H1 (cell line): ENCODE data around the gene TMEM222. TPM values are rescaled to one million over a fixed set of nuclear protein-coding genes. Genes with fewer than 3 reads are reported as not detected.

ENCODE experiments used
- CTCF ChIA-PET: fragments of 300-600 bp; sonication (Branson Sonifier 250); formaldehyde crosslinking; loops from one replicate; lab custom pipeline; 2021; ENCODE audit not compliant: partially characterized antibody; lab: Charles Lee
- POLR2A ChIA-PET: fragments of 300-600 bp; sonication (Branson Sonifier 250); formaldehyde crosslinking; loops from one replicate; lab custom pipeline; 2021; ENCODE audit warnings: inconsistent platforms; ENCODE audit not compliant: partially characterized antibody; lab: Charles Lee
- DNase-seq, 2 experiments: peaks; one replicate each; pipeline versions ENCODE4 v3.0.0 to v3.0.0-alpha.2; 2010 to 2022; ENCODE audit warnings: low spot score in 2 of 2, low read depth in 1 of 2, mixed read lengths in 1 of 2
- FAIRE-seq: peaks from 2 replicates; lab custom pipeline; 2011; peaks lifted over from hg19 to GRCh38; lab: Jason Lieb, UNC
- H2AFZ ChIP-seq: 2 replicates; pipeline ENCODE4 v1.8.1; 2012; ENCODE audit warnings: low read length, inconsistent platforms
- H2AK5ac ChIP-seq: 2 replicates; pipeline ENCODE4 v1.6.1; 2013; ENCODE audit warnings: low read depth, low read length
- H2BK120ac ChIP-seq: replicated peaks from 2 replicates; pipeline ENCODE3; 2013; ENCODE audit warnings: low read depth, low read length, inconsistent platforms
- H2BK12ac ChIP-seq: 2 replicates; pipeline ENCODE4 v1.6.1; 2013; ENCODE audit warnings: low read depth, low read length
- H2BK15ac ChIP-seq: 2 replicates; pipeline ENCODE4 v1.6.1; 2013; ENCODE audit warnings: low read length
- H2BK20ac ChIP-seq: 2 replicates; pipeline ENCODE4 v1.6.1; 2013; ENCODE audit warnings: low read length
- H2BK5ac ChIP-seq: 2 replicates; pipeline ENCODE4 v1.6.1; 2013; ENCODE audit warnings: low read depth, low read length
- H3K14ac ChIP-seq: 2 replicates; pipeline ENCODE4 v1.6.1; 2013; ENCODE audit warnings: inconsistent platforms; ENCODE audit not compliant: insufficient read length
- H3K18ac ChIP-seq: 2 replicates; pipeline ENCODE4 v1.6.1; 2013; ENCODE audit warnings: low read length; ENCODE audit errors: extremely low read depth
- H3K23ac ChIP-seq: 2 replicates; pipeline ENCODE4 v1.6.1; 2013; ENCODE audit warnings: inconsistent platforms; ENCODE audit not compliant: insufficient read length
- H3K23me2 ChIP-seq: 2 replicates; pipeline ENCODE4 v1.6.1; 2013; ENCODE audit warnings: low read depth, low read length
- H3K27ac ChIP-seq: 2 replicates; pipeline ENCODE4 v1.6.1; 2011; ENCODE audit warnings: low read depth, low read length, inconsistent platforms
- H3K27me3 ChIP-seq, 4 experiments: replicated peaks in 1 of 4; 1 replicate in 1 of 4; 2 replicates in 3 of 4; pipeline versions ENCODE4 v1.6.1 to v1.8.1; 2011 to 2013; ENCODE audit warnings: low read length in 3 of 4, mild to moderate bottlenecking in 3 of 4, inconsistent platforms in 2 of 4, mixed read lengths in 2 of 4, moderate library complexity in 1 of 4; ENCODE audit not compliant: control insufficient read depth in 3 of 4, insufficient read depth in 3 of 4; ENCODE audit errors: extremely low read depth in 1 of 4
- H3K36me3 ChIP-seq, 4 experiments: 2 replicates each; pipeline versions ENCODE4 v1.6.1 to v1.8.1; 2011 to 2013; ENCODE audit warnings: mild to moderate bottlenecking in 4 of 4, low read length in 3 of 4, moderate library complexity in 2 of 4, control low read depth in 1 of 4, inconsistent platforms in 1 of 4; ENCODE audit not compliant: insufficient read depth in 4 of 4, control insufficient read depth in 2 of 4
- H3K4ac ChIP-seq: replicated peaks from 2 replicates; pipeline ENCODE3; 2013; ENCODE audit warnings: low read length, low read depth, mixed read lengths, inconsistent platforms; ENCODE audit not compliant: insufficient read length
- H3K4me1 ChIP-seq, 4 experiments: replicated peaks in 1 of 4; 1 replicate in 1 of 4; 2 replicates in 3 of 4; pipeline versions ENCODE4 v1.6.1 to v1.8.1; 2011 to 2013; ENCODE audit warnings: low read length in 3 of 4, inconsistent platforms in 2 of 4, mixed read lengths in 1 of 4; ENCODE audit not compliant: insufficient read depth in 4 of 4, control insufficient read depth in 3 of 4
- H3K4me2 ChIP-seq, 2 experiments: 2 replicates each; pipeline versions ENCODE4 v1.6.1 to v1.8.1; 2011 to 2013; ENCODE audit warnings: low read depth in 2 of 2, low read length in 2 of 2, control low read depth in 1 of 2, inconsistent platforms in 1 of 2, mild to moderate bottlenecking in 1 of 2; ENCODE audit not compliant: insufficient read depth in 1 of 2
- H3K4me3 ChIP-seq, 4 experiments: fragments of 200-600, 300-600 bp in 1 of 4; sonication (generic), shearing (Covaris generic), sonication (Bioruptor Twin) in 1 of 4; 2 replicates each; pipeline versions ENCODE4 v1.5.1 to v1.8.1; 2011 to 2016; ENCODE audit warnings: low read length in 4 of 4, low read depth in 3 of 4, control low read depth in 2 of 4, inconsistent platforms in 2 of 4, mild to moderate bottlenecking in 2 of 4, mixed read lengths in 1 of 4, moderate library complexity in 1 of 4; ENCODE audit not compliant: insufficient read depth in 2 of 4; ENCODE audit errors: extremely low read depth in 1 of 4
- H3K56ac ChIP-seq: replicated peaks from 2 replicates; pipeline ENCODE3; 2013; ENCODE audit warnings: low read depth, mild to moderate bottlenecking, mixed read lengths, low read length, inconsistent platforms; ENCODE audit not compliant: insufficient read length
- H3K79me1 ChIP-seq: 2 replicates; pipeline ENCODE4 v1.6.1; 2013; ENCODE audit warnings: low read depth, low read length, control low read depth
- H3K79me2 ChIP-seq, 2 experiments: 2 replicates each; pipeline versions ENCODE4 v1.6.1 to v1.8.1; 2012 to 2013; ENCODE audit warnings: low read length in 2 of 2, mild to moderate bottlenecking in 2 of 2, inconsistent platforms in 1 of 2; ENCODE audit not compliant: insufficient read depth in 2 of 2, control insufficient read depth in 1 of 2
- H3K9ac ChIP-seq, 4 experiments: replicated peaks in 1 of 4; 1 replicate in 1 of 4; 2 replicates in 3 of 4; pipeline versions ENCODE4 v1.6.1 to v1.8.1; 2011 to 2013; ENCODE audit warnings: low read depth in 3 of 4, low read length in 3 of 4, control low read depth in 2 of 4, mild to moderate bottlenecking in 2 of 4, moderate library complexity in 2 of 4, inconsistent platforms in 1 of 4; ENCODE audit errors: extremely low read depth in 1 of 4
- H3K9me3 ChIP-seq, 2 experiments: 2 replicates each; pipeline versions ENCODE4 v1.6.1 to v1.8.1; 2012 to 2013; ENCODE audit warnings: mild to moderate bottlenecking in 2 of 2, moderate library complexity in 2 of 2, control low read depth in 1 of 2, inconsistent platforms in 1 of 2, low read depth in 1 of 2, low read length in 1 of 2, mixed read lengths in 1 of 2; ENCODE audit not compliant: insufficient read depth in 2 of 2
- H4K20me1 ChIP-seq, 2 experiments: replicated peaks in 1 of 2; 2 replicates each; pipeline versions ENCODE3 to v1.8.1; 2011 to 2013; ENCODE audit warnings: inconsistent platforms in 2 of 2, low read length in 2 of 2, mild to moderate bottlenecking in 1 of 2; ENCODE audit not compliant: insufficient read depth in 2 of 2, control insufficient read depth in 1 of 2
- H4K5ac ChIP-seq: 2 replicates; pipeline ENCODE4 v1.6.1; 2013; ENCODE audit warnings: low read length, low read depth, mixed read lengths, inconsistent platforms; ENCODE audit not compliant: insufficient read length
- H4K8ac ChIP-seq: 2 replicates; pipeline ENCODE4 v1.8.0; 2013; ENCODE audit warnings: mild to moderate bottlenecking, moderate library complexity, low read length, inconsistent platforms; ENCODE audit not compliant: insufficient read depth; ENCODE audit errors: extremely low read depth
- H4K91ac ChIP-seq: replicated peaks from 2 replicates; pipeline ENCODE3; 2013; ENCODE audit warnings: low read length, mixed read lengths, inconsistent platforms; ENCODE audit not compliant: insufficient read length
- CBX8 ChIP-seq: fragments of 300-800, 300-1000 bp; sonication (generic); IDR thresholded peaks from 2 replicates; pipeline ENCODE4 v1.7.1; 2016; ENCODE audit warnings: low read depth, low read length, borderline replicate concordance
- KDM4A ChIP-seq: IDR thresholded peaks from one replicate; pipeline ENCODE4 v1.7.1; 2012; ENCODE audit warnings: low read depth, mild to moderate bottlenecking, moderate library complexity, low read length, inconsistent platforms; ENCODE audit not compliant: severe bottlenecking
- SAP30 ChIP-seq: fragments of 300-600 bp; sonication (generic); IDR thresholded peaks from 2 replicates; pipeline ENCODE4 v1.7.1; 2012; ENCODE audit warnings: low read length, moderate library complexity, mild to moderate bottlenecking, inconsistent platforms; ENCODE audit not compliant: insufficient read depth, insufficient replicate concordance
- SIN3A ChIP-seq, 2 experiments: IDR thresholded peaks in 1 of 2; conservative IDR thresholded peaks in 1 of 2; 2 replicates each; pipeline ENCODE4 v1.6.1; 2011 to 2012; ENCODE audit warnings: low read length in 2 of 2, improper control_type of control experiment in 1 of 2, low read depth in 1 of 2, mild to moderate bottlenecking in 1 of 2
- WGBS, 2 experiments: shearing (Covaris generic) in 1 of 2; methylation state at CpG; one replicate each; pipeline versions ENCODE4 v1.1.6 to v1.1.7; 2013 to 2015; ENCODE audit warnings: low lambda C conversion rate in 2 of 2, mixed read lengths in 2 of 2, inconsistent platforms in 1 of 2, low coverage in 1 of 2, missing lambda C conversion rate in 1 of 2; ENCODE audit not compliant: insufficient replicate concordance in 2 of 2, insufficient coverage in 1 of 2, insufficient read length in 1 of 2; ENCODE audit errors: extremely low coverage in 1 of 2, missing lambda C conversion rate in 1 of 2; 5-methylcytosine and 5-hydroxymethylcytosine counted together
- long read RNA-seq, 2 experiments: library from RNA in 1 of 2; library from capped mRNA in 1 of 2; stranded (forward); transcript quantifications; one replicate each; pipeline ENCODE4 v2.0.0, GENCODE V29; 2021; ENCODE audit warnings: inconsistent platforms in 1 of 2
- polyA minus RNA-seq, 3 experiments: library from RNA; depleted of rRNA, polyadenylated mRNA; stranded (reverse); fragments of >200 nt; gene quantifications; 1 replicate in 2 of 3; 2 replicates in 1 of 3; pipeline ENCODE4 v1.2.3, GENCODE V29; 2011
- polyA plus RNA-seq, 7 experiments: library from polyadenylated mRNA; depleted of rRNA in 3 of 7; stranded (reverse) in 5 of 7; unstranded in 2 of 7; fragments of >200 nt in 5 of 7; fragments of 200-250 nt in 2 of 7; gene quantifications; 1 replicate in 5 of 7; 2 replicates in 1 of 7; 4 replicates in 1 of 7; pipeline versions ENCODE4 v1.2.1 to v1.2.3, GENCODE V29; 2011 to 2013; ENCODE audit warnings: missing spikeins in 2 of 7, mixed read lengths in 2 of 7
- total RNA-seq: library from RNA; stranded (reverse); fragmentation: NEBNext Ultra II Directional; extraction: Animal tissue kit (Norgen Biotek cat#: 25700); gene quantifications from 2 replicates; pipeline ENCODE4 v1.2.1, GENCODE V29; 2021

TMEM222 gene, protein sequence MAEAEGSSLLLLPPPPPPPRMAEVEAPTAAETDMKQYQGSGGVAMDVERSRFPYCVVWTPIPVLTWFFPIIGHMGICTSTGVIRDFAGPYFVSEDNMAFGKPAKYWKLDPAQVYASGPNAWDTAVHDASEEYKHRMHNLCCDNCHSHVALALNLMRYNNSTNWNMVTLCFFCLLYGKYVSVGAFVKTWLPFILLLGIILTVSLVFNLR
- total RNA-seq (25.1 and 27.0 TPM in 2 replicates), polyA plus RNA-seq (2011; rRNA removed) (51.8 and 66.9 TPM in 2 replicates), polyA minus RNA-seq (2011; rRNA and poly(A)+ RNA removed) (28.8 and 31.6 TPM in 2 replicates)
- polyA plus RNA-seq (2011; cell fraction: cytosol; rRNA removed) = 43.2 TPM
- 65.9 TPM for polyA plus RNA-seq (2011; cell fraction: nucleus; rRNA removed)
- 20.3 to 36.3 TPM (median 33.4 TPM) in 4 replicates for polyA plus RNA-seq (2012, experiment 1 of 2)
- 36.8 TPM for polyA plus RNA-seq (2012, experiment 2 of 2)
- 28.6 TPM for polyA plus RNA-seq (2013, experiment 1 of 2)
- 31.1 TPM for polyA plus RNA-seq (2013, experiment 2 of 2)
- 17.0 TPM for polyA minus RNA-seq (2011; cell fraction: cytosol; rRNA and poly(A)+ RNA removed)
- polyA minus RNA-seq (2011; cell fraction: nucleus; rRNA and poly(A)+ RNA removed) = 33.2 TPM
- long read RNA-seq, experiment 1, transcript TMEM222-211 (6 exons, 1,613 nt) = major isoform, 15 of 23 reads
- long read RNA-seq, experiment 1, partial matches to known transcripts = 1 of 23 reads
- long read RNA-seq, experiment 1, other reads (novel, unspliced or antisense) = 6 of 23 reads
- long read RNA-seq, experiment 2, transcript TMEM222-211 (6 exons, 1,613 nt) = major isoform, 40 of 48 reads
- long read RNA-seq, experiment 2, partial matches to known transcripts = 0 of 48 reads
- long read RNA-seq, experiment 2, other reads (novel, unspliced or antisense) = 2 of 48 reads

GRCh38 chr1:27321813-27322568, at the start of gene TMEM222:
Gene TMEM222 (plus strand): TSS chr1:27322163. CDS start chr1:27322198, 35 bp downstream.
- H3K4me1 ChIP-seq = 0 out of 7 replicates have a peak, but pooled peaks cover 0 to 8% (median 0%) of the 10 kb centered on the region in 4 experiments
- H4K8ac ChIP-seq = peak within 1 kb of the TSS; percentile 98
- no peak within 1 kb of the TSS for H3K23ac ChIP-seq
- H3K27ac ChIP-seq = peak within 1 kb of the TSS; percentile 86
- H2BK15ac ChIP-seq = peak within 1 kb of the TSS; percentile 83; the same call in 1 of the 2 replicates
- peaks cover 4 to 43% of the 10 kb centered on the region in 2 experiments; a peak in 3 of 4 replicates for H3K79me2 ChIP-seq
- H4K20me1 ChIP-seq = peaks cover 0 to 4% of the 10 kb centered on the region in 2 experiments
- H3K4me2 ChIP-seq = peak within 1 kb of the TSS; percentile 73 to 86
- H3K56ac ChIP-seq = peak within 1 kb of the TSS; percentile 71
- peak within 1 kb of the TSS; percentile 88 for H3K18ac ChIP-seq
- H3K4me3 ChIP-seq = peak within 1 kb of the TSS; percentile 78 to 100 (median 98)
- ChIA-PET CTCF (interaction anchor here (0.9 to 7.0 kb wide), 9 partner anchors 11 to 284 kb away, joined by 3 to 102 read pairs (median 9); partner anchors contain the start of gene CD164L2), POLR2A (interaction anchor here (0.6 to 2.1 kb wide), 13 partner anchors 7 to 303 kb away, joined by 3 to 13 read pairs (median 5); partner anchors contain the start of gene SYTL1)
- H2AK5ac ChIP-seq = no peak within 1 kb of the TSS
- peaks cover 2 to 7% (median 6%) of the 10 kb centered on the region in 4 experiments; a peak in 7 of 8 replicates for H3K36me3 ChIP-seq
- WGBS, 2 experiments = 1% methylated on average over 59 of the region's 67 CpGs; no CpG with 5 or more reads in 1 of the 2 experiments
- peaks cover 5% of the 10 kb centered on the region; the same call in 1 of the 2 replicates for H3K79me1 ChIP-seq
- H4K91ac ChIP-seq = peak within 1 kb of the TSS; percentile 5
- H2BK20ac ChIP-seq = no peak within 1 kb of the TSS
- H2BK12ac ChIP-seq = peak within 1 kb of the TSS; percentile 29; the same call in 1 of the 2 replicates
- H4K5ac ChIP-seq = peak within 1 kb of the TSS; percentile 54
- H3K14ac ChIP-seq = no peak within 1 kb of the TSS
- no peaks in the 10 kb centered on the region for H3K9me3 ChIP-seq
- H2BK120ac ChIP-seq = no peak within 1 kb of the TSS
- H3K9ac ChIP-seq = peak within 1 kb of the TSS; percentile 91 to 96 (median 94)
- peak within 1 kb of the TSS; percentile 98 for H2BK5ac ChIP-seq
- H3K27me3 ChIP-seq = no peaks in the 10 kb centered on the region; a peak in 2 of 7 replicates
- peak within 1 kb of the TSS; percentile 24 for H3K4ac ChIP-seq
- peaks cover 7% of the 10 kb centered on the region; the same call in 1 of the 2 replicates for H3K23me2 ChIP-seq
- H2AFZ ChIP-seq = peak within 1 kb of the TSS; percentile 97; the same call in 1 of the 2 replicates
- no peak for FAIRE-seq
- peak; percentile 88 to 99 for DNase-seq
- TF ChIP-seq CBX8 (no peak), KDM4A (peak; percentile 73), SAP30 (no peak), SIN3A (conservative IDR thresholded peaks at IDR 0.05 in 1 of 2, IDR thresholded peaks at IDR 0.05 in 1 of 2; ENCODE audit: low read depth in 1 of 2, low read length in 2 of 2) (peak; percentile 90 to 94; a peak in 2 of 4 replicates)
